K562 (cell line): Measurements from ENCODE around the gene SLMAP. TPM values are rescaled to one million over a fixed set of nuclear protein-coding genes. Genes with fewer than 3 reads are reported as not detected.

Experiments used
- CBFA2T3 ChIP-seq: fragments of 450-650 bp; IDR thresholded peaks from 2 replicates; pipeline ENCODE4 v1.6.1; 2017
- EP300 ChIP-seq: IDR thresholded peaks from 2 replicates; pipeline ENCODE4 v1.6.1; 2012; ENCODE audit warnings: low read length, improper control_type of control experiment
- FOXP1 ChIP-seq: sonication (generic); formaldehyde crosslinking; IDR thresholded peaks from 2 replicates; pipeline ENCODE4 v1.8.0; 2022; ENCODE audit warnings: mild to moderate bottlenecking, missing genetic modification reagents
- KDM2B ChIP-seq: fragments of 250-450 bp; sonication (Bioruptor Pico); IDR thresholded peaks from 2 replicates; pipeline ENCODE4 v1.8.0; 2021; ENCODE audit warnings: mild to moderate bottlenecking, moderate library complexity
- PYGO2 ChIP-seq: fragments of 450-650 bp; IDR thresholded peaks from 2 replicates; pipeline ENCODE4 v1.6.1; 2016; ENCODE audit warnings: mild to moderate bottlenecking, missing genetic modification characterization, moderate library complexity, missing compliant biosample characterization
- SP2 ChIP-seq: IDR thresholded peaks from 2 replicates; pipeline ENCODE4 v1.6.1; 2011; ENCODE audit warnings: mild to moderate bottlenecking, low read depth, low read length, moderate library complexity; ENCODE audit not compliant: poor library complexity, severe bottlenecking; ENCODE audit errors: extremely low read depth
- ZNF175 ChIP-seq: fragments of 200-800 bp; sonication (Bioruptor generic); IDR thresholded peaks from 2 replicates; pipeline ENCODE4 v1.6.1; 2016; ENCODE audit warnings: low read depth, mild to moderate bottlenecking, missing genetic modification characterization, missing compliant biosample characterization
- ZNF253 ChIP-seq: fragments of 250-450 bp; sonication (Bioruptor Pico); conservative IDR thresholded peaks from 2 replicates; pipeline ENCODE4 v1.6.1; 2021; ENCODE audit warnings: mild to moderate bottlenecking
- polyA plus RNA-seq, 8 experiments: library from polyadenylated mRNA; depleted of rRNA in 4 of 8; stranded (reverse) in 5 of 8; unstranded in 3 of 8; fragments of >200 nt; fragmentation: Nextera tagmentation in 2 of 8; fragmentation: Illumina TruSeq in 1 of 8; extraction: Ambion mirVana in 2 of 8; extraction: Trizol in 1 of 8; gene quantifications; 2 replicates each; pipeline versions ENCODE4 v1.2.1 to v1.2.3, GENCODE V29; 2011 to 2014; ENCODE audit warnings: inconsistent platforms in 1 of 8, missing spikeins in 1 of 8
- total RNA-seq, 7 experiments: library from RNA; depleted of rRNA in 6 of 7; stranded (reverse); fragments of >200 nt in 6 of 7; fragmentation: Illumina TruSeq in 2 of 7; extraction: Trizol in 2 of 7; gene quantifications; 2 replicates each; pipeline versions ENCODE4 v1.2.1 to v1.2.3, GENCODE V29; 2011 to 2021; ENCODE audit warnings: low replicate concordance in 1 of 7
- TF ChIP-seq, protein P1 (sequence below): fragments of 450-650 bp; formaldehyde crosslinking; IDR thresholded peaks from 2 replicates; pipeline ENCODE4 v1.4.0; 2022; ENCODE audit warnings: missing genetic modification characterization
- TF ChIP-seq, protein P2 (sequence below), 2 experiments: fragments of 450-650 bp; IDR thresholded peaks; 2 replicates each; pipeline ENCODE4 v1.6.1; 2016
- TF ChIP-seq, protein P3 (sequence below): sonication (generic); formaldehyde crosslinking; IDR thresholded peaks from 2 replicates; pipeline ENCODE4 v1.8.1; 2023; ENCODE audit warnings: missing genetic modification reagents, mild to moderate bottlenecking, borderline replicate concordance
- TF ChIP-seq, protein P4 (sequence below): sonication (generic); formaldehyde crosslinking; IDR thresholded peaks from 2 replicates; pipeline ENCODE4 v1.8.0; 2023; ENCODE audit warnings: mild to moderate bottlenecking, missing genetic modification reagents
- TF ChIP-seq, protein P5 (sequence below): IDR thresholded peaks from 2 replicates; pipeline ENCODE4 v1.6.1; 2014; ENCODE audit warnings: antibody characterized with exemption

SLMAP gene
- total and polyA plus RNA-seq, 9 of the 15 experiments (the other 6 are each of a cell fraction or from before 2014, with no cell fraction given), result 12.1 to 50.7 (median 28.3) TPM

DNA sequence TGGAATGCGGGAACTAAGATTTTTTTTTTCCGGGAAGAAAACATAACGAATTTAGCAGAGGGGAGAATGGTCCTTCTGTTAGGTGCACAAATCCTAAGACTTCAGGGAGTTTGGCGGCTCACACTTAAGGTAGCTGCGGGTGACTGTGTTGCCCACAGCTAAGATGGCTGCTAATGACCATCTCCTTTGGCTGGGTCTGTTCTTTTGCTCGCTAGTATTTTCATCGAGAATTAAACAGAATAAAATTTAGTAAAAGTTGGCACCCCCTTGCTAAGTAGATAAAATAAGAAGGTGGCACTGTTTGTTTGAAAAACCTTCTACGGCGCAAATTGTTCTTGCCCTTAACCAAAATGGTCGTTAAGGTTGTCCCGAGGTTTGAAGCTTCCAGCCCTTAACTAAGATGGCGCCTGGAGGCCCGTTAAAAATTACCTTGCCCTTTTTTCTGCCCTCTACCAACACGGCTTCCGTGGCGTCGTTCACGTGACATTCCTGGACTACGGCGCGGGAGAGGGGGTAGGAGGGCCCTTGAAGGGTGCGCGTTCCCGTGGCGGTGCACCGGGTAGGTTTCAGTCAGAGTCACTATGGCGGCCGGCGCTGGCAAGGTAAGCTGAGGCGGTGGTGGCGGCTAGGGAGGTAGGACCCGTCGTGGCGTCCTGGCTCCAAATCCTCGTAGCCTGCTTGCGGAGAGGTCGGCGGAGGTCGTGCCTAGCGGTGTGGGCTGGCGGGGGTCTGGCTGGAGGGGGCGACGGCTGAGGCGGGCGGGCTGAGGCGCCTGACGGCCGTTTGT is at the start of gene SLMAP (continued):
- TF ChIP-seq, protein P1, sequence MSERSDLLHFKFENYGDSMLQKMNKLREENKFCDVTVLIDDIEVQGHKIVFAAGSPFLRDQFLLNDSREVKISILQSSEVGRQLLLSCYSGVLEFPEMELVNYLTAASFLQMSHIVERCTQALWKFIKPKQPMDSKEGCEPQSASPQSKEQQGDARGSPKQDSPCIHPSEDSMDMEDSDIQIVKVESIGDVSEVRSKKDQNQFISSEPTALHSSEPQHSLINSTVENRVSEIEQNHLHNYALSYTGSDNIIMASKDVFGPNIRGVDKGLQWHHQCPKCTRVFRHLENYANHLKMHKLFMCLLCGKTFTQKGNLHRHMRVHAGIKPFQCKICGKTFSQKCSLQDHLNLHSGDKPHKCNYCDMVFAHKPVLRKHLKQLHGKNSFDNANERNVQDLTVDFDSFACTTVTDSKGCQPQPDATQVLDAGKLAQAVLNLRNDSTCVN, result no peak
- TF ChIP-seq, protein P2, sequence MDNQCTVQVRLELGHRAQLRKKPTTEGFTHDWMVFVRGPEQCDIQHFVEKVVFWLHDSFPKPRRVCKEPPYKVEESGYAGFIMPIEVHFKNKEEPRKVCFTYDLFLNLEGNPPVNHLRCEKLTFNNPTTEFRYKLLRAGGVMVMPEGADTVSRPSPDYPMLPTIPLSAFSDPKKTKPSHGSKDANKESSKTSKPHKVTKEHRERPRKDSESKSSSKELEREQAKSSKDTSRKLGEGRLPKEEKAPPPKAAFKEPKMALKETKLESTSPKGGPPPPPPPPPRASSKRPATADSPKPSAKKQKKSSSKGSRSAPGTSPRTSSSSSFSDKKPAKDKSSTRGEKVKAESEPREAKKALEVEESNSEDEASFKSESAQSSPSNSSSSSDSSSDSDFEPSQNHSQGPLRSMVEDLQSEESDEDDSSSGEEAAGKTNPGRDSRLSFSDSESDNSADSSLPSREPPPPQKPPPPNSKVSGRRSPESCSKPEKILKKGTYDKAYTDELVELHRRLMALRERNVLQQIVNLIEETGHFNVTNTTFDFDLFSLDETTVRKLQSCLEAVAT (IDR thresholded peaks at IDR 0.05), result 0 out of 4 replicates have a peak, but pooled peaks of 1 of the 2 experiments have one; percentile 32
- TF ChIP-seq, protein P3, sequence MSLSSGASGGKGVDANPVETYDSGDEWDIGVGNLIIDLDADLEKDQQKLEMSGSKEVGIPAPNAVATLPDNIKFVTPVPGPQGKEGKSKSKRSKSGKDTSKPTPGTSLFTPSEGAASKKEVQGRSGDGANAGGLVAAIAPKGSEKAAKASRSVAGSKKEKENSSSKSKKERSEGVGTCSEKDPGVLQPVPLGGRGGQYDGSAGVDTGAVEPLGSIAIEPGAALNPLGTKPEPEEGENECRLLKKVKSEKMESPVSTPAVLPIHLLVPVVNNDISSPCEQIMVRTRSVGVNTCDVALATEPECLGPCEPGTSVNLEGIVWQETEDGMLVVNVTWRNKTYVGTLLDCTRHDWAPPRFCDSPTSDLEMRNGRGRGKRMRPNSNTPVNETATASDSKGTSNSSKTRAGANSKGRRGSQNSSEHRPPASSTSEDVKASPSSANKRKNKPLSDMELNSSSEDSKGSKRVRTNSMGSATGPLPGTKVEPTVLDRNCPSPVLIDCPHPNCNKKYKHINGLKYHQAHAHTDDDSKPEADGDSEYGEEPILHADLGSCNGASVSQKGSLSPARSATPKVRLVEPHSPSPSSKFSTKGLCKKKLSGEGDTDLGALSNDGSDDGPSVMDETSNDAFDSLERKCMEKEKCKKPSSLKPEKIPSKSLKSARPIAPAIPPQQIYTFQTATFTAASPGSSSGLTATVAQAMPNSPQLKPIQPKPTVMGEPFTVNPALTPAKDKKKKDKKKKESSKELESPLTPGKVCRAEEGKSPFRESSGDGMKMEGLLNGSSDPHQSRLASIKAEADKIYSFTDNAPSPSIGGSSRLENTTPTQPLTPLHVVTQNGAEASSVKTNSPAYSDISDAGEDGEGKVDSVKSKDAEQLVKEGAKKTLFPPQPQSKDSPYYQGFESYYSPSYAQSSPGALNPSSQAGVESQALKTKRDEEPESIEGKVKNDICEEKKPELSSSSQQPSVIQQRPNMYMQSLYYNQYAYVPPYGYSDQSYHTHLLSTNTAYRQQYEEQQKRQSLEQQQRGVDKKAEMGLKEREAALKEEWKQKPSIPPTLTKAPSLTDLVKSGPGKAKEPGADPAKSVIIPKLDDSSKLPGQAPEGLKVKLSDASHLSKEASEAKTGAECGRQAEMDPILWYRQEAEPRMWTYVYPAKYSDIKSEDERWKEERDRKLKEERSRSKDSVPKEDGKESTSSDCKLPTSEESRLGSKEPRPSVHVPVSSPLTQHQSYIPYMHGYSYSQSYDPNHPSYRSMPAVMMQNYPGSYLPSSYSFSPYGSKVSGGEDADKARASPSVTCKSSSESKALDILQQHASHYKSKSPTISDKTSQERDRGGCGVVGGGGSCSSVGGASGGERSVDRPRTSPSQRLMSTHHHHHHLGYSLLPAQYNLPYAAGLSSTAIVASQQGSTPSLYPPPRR, result no peak
- TF ChIP-seq ZNF253 (CRISPR knock-in tag) (no peak), ZNF175 (peak; percentile 86; the same call in 1 of the 2 replicates), CBFA2T3 (no peak), PYGO2 (no peak), FOXP1 (CRISPR knock-in tag) (peak; percentile 36; the same call in 1 of the 2 replicates), KDM2B (CRISPR knock-in tag) (no peak), SP2 (no peak), EP300 (no peak)
- TF ChIP-seq, protein P4, sequence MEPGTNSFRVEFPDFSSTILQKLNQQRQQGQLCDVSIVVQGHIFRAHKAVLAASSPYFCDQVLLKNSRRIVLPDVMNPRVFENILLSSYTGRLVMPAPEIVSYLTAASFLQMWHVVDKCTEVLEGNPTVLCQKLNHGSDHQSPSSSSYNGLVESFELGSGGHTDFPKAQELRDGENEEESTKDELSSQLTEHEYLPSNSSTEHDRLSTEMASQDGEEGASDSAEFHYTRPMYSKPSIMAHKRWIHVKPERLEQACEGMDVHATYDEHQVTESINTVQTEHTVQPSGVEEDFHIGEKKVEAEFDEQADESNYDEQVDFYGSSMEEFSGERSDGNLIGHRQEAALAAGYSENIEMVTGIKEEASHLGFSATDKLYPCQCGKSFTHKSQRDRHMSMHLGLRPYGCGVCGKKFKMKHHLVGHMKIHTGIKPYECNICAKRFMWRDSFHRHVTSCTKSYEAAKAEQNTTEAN (CRISPR knock-in tag), result no peak
- TF ChIP-seq, protein P5, sequence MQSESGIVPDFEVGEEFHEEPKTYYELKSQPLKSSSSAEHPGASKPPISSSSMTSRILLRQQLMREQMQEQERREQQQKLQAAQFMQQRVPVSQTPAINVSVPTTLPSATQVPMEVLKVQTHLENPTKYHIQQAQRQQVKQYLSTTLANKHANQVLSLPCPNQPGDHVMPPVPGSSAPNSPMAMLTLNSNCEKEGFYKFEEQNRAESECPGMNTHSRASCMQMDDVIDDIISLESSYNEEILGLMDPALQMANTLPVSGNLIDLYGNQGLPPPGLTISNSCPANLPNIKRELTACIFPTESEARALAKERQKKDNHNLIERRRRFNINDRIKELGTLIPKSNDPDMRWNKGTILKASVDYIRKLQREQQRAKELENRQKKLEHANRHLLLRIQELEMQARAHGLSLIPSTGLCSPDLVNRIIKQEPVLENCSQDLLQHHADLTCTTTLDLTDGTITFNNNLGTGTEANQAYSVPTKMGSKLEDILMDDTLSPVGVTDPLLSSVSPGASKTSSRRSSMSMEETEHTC, result peak; percentile 98
